Glutamatergic neuron (in vitro differentiated cells): ENCODE data around the gene NTM. TPM values are rescaled to one million over a fixed set of nuclear protein-coding genes. Genes with fewer than 3 reads are reported as not detected.

ENCODE experiments used
- DNase-seq: peaks from one replicate; pipeline ENCODE4 v3.0.0; 2022
- H3K27ac Mint-ChIP-seq: one replicate; pipeline ENCODE4 v1.8.0; 2020; ENCODE audit warnings: mild to moderate bottlenecking, mixed read lengths, inconsistent platforms; ENCODE audit not compliant: unreplicated experiment
- H3K27me3 Mint-ChIP-seq: one replicate; pipeline ENCODE4 v1.8.0; 2020; ENCODE audit warnings: mild to moderate bottlenecking, moderate library complexity, mixed read lengths, inconsistent platforms; ENCODE audit not compliant: unreplicated experiment
- H3K36me3 Mint-ChIP-seq: one replicate; pipeline ENCODE4 v1.8.0; 2020; ENCODE audit warnings: mild to moderate bottlenecking, mixed read lengths, inconsistent platforms; ENCODE audit not compliant: unreplicated experiment
- H3K4me1 Mint-ChIP-seq: one replicate; pipeline ENCODE4 v1.8.0; 2020; ENCODE audit warnings: mild to moderate bottlenecking, low read depth, mixed read lengths, inconsistent platforms; ENCODE audit not compliant: unreplicated experiment
- H3K4me3 Mint-ChIP-seq: one replicate; pipeline ENCODE4 v1.8.0; 2020; ENCODE audit warnings: mild to moderate bottlenecking, mixed read lengths, inconsistent platforms; ENCODE audit not compliant: unreplicated experiment
- H3K9me3 Mint-ChIP-seq: one replicate; pipeline ENCODE4 v1.8.0; 2020; ENCODE audit warnings: mild to moderate bottlenecking, moderate library complexity, mixed read lengths, inconsistent platforms; ENCODE audit not compliant: unreplicated experiment
- CTCF ChIP-seq: fragments of 200-600 bp; sonication (generic); IDR thresholded peaks from one replicate; pipeline ENCODE4 v1.5.0; 2021; ENCODE audit not compliant: partially characterized antibody, unreplicated experiment
- total RNA-seq: library from RNA; stranded (reverse); fragmentation: NEBNext Ultra II Directional; extraction: Animal tissue kit (Norgen Biotek cat#: 25700); gene quantifications from one replicate; pipeline ENCODE4 v1.2.1, GENCODE V29; 2021; ENCODE audit not compliant: unreplicated experiment

Gene NTM
- total RNA-seq, 1 donor from 2014 or later: 1.2 TPM

GRCh38 chr11:131588057-131588456, 217.6 kb downstream of the NTM start:
- no peak for DNase-seq
- Mint-ChIP-seq H3K27me3 (peaks cover 3% of the 10 kb centered on the region), H3K9me3 (peaks cover 4% of the 10 kb centered on the region), H3K36me3 (no peaks in the 10 kb centered on the region), H3K4me1 (peaks cover 21% of the 10 kb centered on the region), H3K4me3 (no peak overlapping the region), H3K27ac (no peak overlapping the region)
- TF ChIP-seq CTCF: no peak

- Mint-ChIP-seq H3K4me3 (no peak overlapping the region), H3K27ac (no peak overlapping the region), H3K36me3 (no peaks in the 10 kb centered on the region), H3K9me3 (peaks cover 2% of the 10 kb centered on the region), H3K4me1 (peaks cover 22% of the 10 kb centered on the region), H3K27me3 (peaks cover 3% of the 10 kb centered on the region)
- DNase-seq: no peak
- TF ChIP-seq CTCF: no peak
Measured at GRCh38 chr11:131591051-131591461, 220.6 kb downstream of the NTM start.

GRCh38 chr11:131592152-131592551, 221.7 kb downstream of the NTM start:
- Mint-ChIP-seq H3K27ac (no peak overlapping the region), H3K4me3 (no peak overlapping the region), H3K36me3 (no peaks in the 10 kb centered on the region), H3K4me1 (peaks cover 22% of the 10 kb centered on the region), H3K27me3 (peaks cover 3% of the 10 kb centered on the region), H3K9me3 (peaks cover 2% of the 10 kb centered on the region)
- DNase-seq: no peak
- TF ChIP-seq CTCF: no peak

GRCh38 chr11:131592734-131593133, 222.3 kb downstream of the NTM start:
- H3K36me3 Mint-ChIP-seq: no peaks in the 10 kb centered on the region
- no peak for TF ChIP-seq CTCF
- H3K4me1 Mint-ChIP-seq: peaks cover 22% of the 10 kb centered on the region
- H3K27me3 Mint-ChIP-seq: peaks cover 2% of the 10 kb centered on the region
- no peak for DNase-seq
- H3K9me3 Mint-ChIP-seq: peaks cover 2% of the 10 kb centered on the region
- no peak overlapping the region for H3K27ac Mint-ChIP-seq
- no peak overlapping the region for H3K4me3 Mint-ChIP-seq

GRCh38 chr11:131593301-131593700, 222.9 kb downstream of the NTM start:
- no peak for DNase-seq
- Mint-ChIP-seq H3K36me3 (no peaks in the 10 kb centered on the region), H3K4me3 (no peak overlapping the region), H3K27me3 (peaks cover 2% of the 10 kb centered on the region), H3K27ac (no peak overlapping the region), H3K9me3 (peaks cover 2% of the 10 kb centered on the region), H3K4me1 (peaks cover 22% of the 10 kb centered on the region)
- TF ChIP-seq CTCF: no peak
